Activated T-helper 1 cell treated with anti-CD3 and anti-CD28 coated beads, Interleukin-12 subunit alpha, Interleukin-12 subunit beta, Interleukin-2, Interleukin-4 antibody, amounts not matched to agents 30 ng/mL and 10 ng/mL and 1 ng/mL, durations not matched to agents 14 hours and 24 hours and 36 hours (primary cell): ENCODE measurements around the gene SLC9A5. TPM values are rescaled to one million over a fixed set of nuclear protein-coding genes. Genes with fewer than 3 reads are reported as not detected.

Source experiments
- DNase-seq: peaks from one replicate; pipeline ENCODE4 v3.0.0; 2021; ENCODE audit warnings: low spot score
- H3K27ac Mint-ChIP-seq: one replicate; pipeline ENCODE4 v1.8.0; 2021; ENCODE audit warnings: mild to moderate bottlenecking, mixed read lengths
- H3K27me3 Mint-ChIP-seq: one replicate; pipeline ENCODE4 v1.8.0; 2022; ENCODE audit warnings: mild to moderate bottlenecking, moderate library complexity, mixed read lengths; ENCODE audit not compliant: insufficient read depth
- H3K36me3 Mint-ChIP-seq: one replicate; pipeline ENCODE4 v1.8.0; 2021; ENCODE audit warnings: low read depth, mixed read lengths
- H3K4me1 Mint-ChIP-seq: one replicate; pipeline ENCODE4 v1.8.0; 2021; ENCODE audit warnings: low read depth, mixed read lengths
- H3K4me3 Mint-ChIP-seq: one replicate; pipeline ENCODE4 v1.8.0; 2021; ENCODE audit warnings: mild to moderate bottlenecking, moderate library complexity, mixed read lengths
- H3K9me3 Mint-ChIP-seq: one replicate; pipeline ENCODE4 v1.8.0; 2021; ENCODE audit warnings: mixed read lengths
- intact Hi-C: fragments of 100-400 bp; cut with micrococcal nuclease; formaldehyde crosslinking; loops from one replicate; pipeline ENCODE4 v1.15.1; 2024
- total RNA-seq: library from RNA; stranded (reverse); gene quantifications from 2 replicates; pipeline ENCODE4 v1.2.3, GENCODE V29; 2022

SLC9A5 gene
- 5.1 TPM in 2 replicates for total RNA-seq

- Mint-ChIP-seq H3K4me1 (peaks cover 44% of the 10 kb centered on the region), H3K9me3 (no peaks in the 10 kb centered on the region), H3K36me3 (no peaks in the 10 kb centered on the region), H3K27ac (peak within 1 kb of the TSS; percentile 87), H3K27me3 (peaks cover 6% of the 10 kb centered on the region), H3K4me3 (peak within 1 kb of the TSS; percentile 85)
- peak; percentile 40 for DNase-seq
- intact Hi-C loops: loop anchor here (1.0 to 10.0 kb wide), 5 partner anchors 221 to 1076 kb away; partner anchors contain the start of genes CBFB, CTCF and NFATC3
These were observed at the start of gene SLC9A5 for GRCh38 chr16:67248401-67249177. Gene SLC9A5, plus strand, starts transcription at chr16:67248979. Its CDS starts 36 bp downstream, at chr16:67249015.

DNA sequence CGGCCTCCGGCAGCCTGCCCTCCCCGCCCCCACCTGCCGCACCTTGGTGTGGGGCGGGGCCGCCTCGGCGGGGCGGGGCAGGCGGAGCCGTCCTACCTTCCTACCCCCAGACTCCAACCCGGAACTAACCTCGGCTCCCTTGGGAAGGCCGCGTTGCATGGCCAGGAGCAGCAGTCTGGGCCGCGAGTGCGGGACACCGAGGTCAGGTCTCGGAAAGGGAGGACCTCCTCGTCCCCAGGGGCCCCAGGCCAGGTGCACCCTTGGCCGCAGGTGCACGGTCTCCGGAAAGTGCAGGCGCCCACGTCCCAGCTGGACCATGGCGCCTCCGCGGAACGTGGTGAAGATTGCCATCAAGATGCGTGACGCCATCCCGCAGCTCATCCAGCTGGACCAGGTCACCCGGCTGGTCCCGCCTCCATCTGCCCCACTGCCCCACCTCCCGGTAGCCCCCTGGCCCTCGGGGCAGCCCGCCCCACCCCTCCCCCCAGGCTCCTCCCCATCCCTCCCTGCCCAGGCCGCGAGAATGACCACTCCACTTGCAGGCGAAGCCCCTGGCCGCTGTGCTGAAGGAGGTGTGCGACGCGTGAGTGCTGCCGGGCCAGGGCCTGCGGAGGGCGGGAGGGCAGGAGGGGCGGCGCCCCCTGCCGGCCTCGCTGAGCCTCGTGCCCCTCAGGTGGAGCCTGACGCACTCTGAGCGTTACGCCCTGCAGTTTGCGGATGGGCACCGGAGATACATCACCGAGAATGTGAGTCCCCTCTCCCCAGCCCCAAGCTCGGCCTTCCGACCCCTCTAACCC lies 49.6 kb upstream of the SLC9A5 start, which contains the start of gene ELMO3:
Gene ELMO3 (plus strand): TSS at position 121 of the 797 bp plus-strand sequence. CDS start 196 bp downstream, at position 317.
- no peak for DNase-seq
- Mint-ChIP-seq H3K4me1 (peaks cover 22% of the 10 kb centered on the region), H3K4me3 (no peak within 1 kb of the TSS), H3K36me3 (peaks cover 35% of the 10 kb centered on the region), H3K27ac (no peak within 1 kb of the TSS), H3K27me3 (no peaks in the 10 kb centered on the region), H3K9me3 (no peaks in the 10 kb centered on the region)
- intact Hi-C loops: no loop called here

DNA sequence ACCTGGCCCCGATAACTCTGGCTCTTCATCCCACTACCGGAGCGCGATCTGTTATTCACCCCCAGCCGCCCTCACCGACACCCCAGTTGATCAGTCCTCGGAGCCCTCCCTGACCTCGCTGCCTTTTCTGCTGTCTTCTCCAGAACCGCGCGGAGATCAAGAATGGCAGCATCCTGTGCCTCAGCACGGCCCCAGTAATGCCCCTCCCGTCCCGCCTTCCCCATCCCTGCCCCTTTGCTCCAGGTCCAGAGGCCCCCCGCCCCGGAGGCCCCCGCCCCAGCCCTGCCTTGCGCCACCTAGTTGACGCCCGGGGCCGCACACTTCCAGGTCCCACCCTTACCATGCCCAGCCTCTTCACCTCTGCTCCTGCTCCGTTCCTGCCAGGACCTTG lies 49.0 kb upstream of the SLC9A5 start:
- Mint-ChIP-seq H3K9me3 (no peaks in the 10 kb centered on the region), H3K4me3 (no peak overlapping the region), H3K27me3 (no peaks in the 10 kb centered on the region), H3K4me1 (peaks cover 18% of the 10 kb centered on the region), H3K36me3 (peaks cover 31% of the 10 kb centered on the region), H3K27ac (no peak overlapping the region)
- DNase-seq: no peak
- intact Hi-C loops: no loop called here

- peaks cover 15% of the 10 kb centered on the region for H3K4me1 Mint-ChIP-seq
- intact Hi-C loops: no loop called here
- H3K36me3 Mint-ChIP-seq: peaks cover 25% of the 10 kb centered on the region
- no peak for DNase-seq
- no peak overlapping the region for H3K27ac Mint-ChIP-seq
- no peaks in the 10 kb centered on the region for H3K27me3 Mint-ChIP-seq
- no peak overlapping the region for H3K4me3 Mint-ChIP-seq
- H3K9me3 Mint-ChIP-seq: no peaks in the 10 kb centered on the region
These were observed 48.3 kb upstream of the SLC9A5 start for GRCh38 chr16:67200491-67200890.

DNA sequence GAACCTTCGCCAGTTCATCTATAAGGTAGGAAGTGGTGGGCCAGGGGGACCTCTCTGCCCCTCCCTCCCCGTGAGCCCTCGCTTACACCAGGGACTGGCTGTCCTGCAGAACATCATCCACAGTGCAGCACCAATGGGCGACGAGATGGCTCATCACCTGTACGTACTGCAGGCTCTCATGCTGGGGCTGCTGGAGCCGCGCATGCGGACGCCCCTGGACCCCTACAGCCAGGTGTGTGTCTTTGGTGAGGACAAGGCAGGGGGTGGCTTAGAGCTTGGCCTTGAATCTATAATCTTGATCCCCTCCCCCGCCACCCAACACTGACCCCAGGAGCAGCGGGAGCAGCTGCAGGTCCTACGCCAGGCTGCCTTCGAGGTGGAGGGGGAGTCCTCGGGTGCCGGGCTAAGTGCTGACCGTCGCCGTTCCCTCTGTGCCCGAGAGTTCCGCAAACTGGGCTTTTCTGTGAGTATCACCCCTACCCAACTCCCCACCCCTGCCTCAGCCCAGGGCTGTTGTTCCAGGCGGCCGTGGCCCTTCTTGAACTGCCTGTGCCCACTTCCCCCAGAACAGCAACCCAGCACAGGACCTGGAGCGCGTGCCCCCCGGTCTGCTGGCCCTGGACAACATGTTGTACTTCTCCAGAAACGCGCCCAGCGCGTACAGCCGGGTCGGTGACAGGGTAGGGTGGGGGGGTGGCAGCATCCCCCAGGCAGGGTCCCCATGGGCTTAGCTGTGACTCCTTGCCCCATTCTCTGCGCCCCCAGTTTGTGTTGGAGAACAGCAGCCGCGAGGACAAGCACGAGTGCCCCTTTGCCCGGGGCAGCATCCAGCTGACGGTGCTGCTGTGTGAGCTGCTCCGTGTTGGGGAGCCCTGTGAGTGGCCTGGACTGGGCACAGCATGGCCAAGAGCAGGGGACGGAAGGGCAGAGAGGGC lies 47.1 kb upstream of the SLC9A5 start:
- Mint-ChIP-seq H3K4me3 (no peak overlapping the region), H3K36me3 (peaks cover 20% of the 10 kb centered on the region), H3K9me3 (no peaks in the 10 kb centered on the region), H3K27me3 (no peaks in the 10 kb centered on the region), H3K4me1 (peaks cover 3% of the 10 kb centered on the region), H3K27ac (no peak overlapping the region)
- DNase-seq: no peak
- intact Hi-C loops: no loop called here

DNA sequence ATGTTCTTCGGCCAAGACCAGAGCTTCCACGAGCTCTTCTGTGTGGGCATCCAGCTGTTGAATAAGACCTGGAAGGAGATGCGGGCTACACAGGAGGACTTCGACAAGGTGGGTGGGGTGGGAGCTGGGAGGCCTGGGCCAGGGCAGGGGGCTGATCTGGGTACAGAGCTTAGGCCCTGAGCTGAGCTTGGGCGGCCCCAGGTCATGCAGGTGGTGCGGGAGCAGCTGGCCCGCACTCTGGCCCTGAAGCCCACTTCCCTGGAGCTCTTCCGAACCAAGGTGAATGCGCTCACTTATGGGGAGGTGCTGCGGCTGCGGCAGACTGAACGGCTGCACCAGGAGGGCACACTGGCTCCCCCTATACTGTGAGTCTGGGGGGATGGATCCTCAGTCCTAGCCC lies 46.4 kb upstream of the SLC9A5 start:
- no peak for DNase-seq
- Mint-ChIP-seq H3K27me3 (no peaks in the 10 kb centered on the region), H3K27ac (no peak overlapping the region), H3K4me1 (no peaks in the 10 kb centered on the region), H3K36me3 (peaks cover 16% of the 10 kb centered on the region), H3K4me3 (no peak overlapping the region), H3K9me3 (no peaks in the 10 kb centered on the region)
- intact Hi-C loops: no loop called here

DNA sequence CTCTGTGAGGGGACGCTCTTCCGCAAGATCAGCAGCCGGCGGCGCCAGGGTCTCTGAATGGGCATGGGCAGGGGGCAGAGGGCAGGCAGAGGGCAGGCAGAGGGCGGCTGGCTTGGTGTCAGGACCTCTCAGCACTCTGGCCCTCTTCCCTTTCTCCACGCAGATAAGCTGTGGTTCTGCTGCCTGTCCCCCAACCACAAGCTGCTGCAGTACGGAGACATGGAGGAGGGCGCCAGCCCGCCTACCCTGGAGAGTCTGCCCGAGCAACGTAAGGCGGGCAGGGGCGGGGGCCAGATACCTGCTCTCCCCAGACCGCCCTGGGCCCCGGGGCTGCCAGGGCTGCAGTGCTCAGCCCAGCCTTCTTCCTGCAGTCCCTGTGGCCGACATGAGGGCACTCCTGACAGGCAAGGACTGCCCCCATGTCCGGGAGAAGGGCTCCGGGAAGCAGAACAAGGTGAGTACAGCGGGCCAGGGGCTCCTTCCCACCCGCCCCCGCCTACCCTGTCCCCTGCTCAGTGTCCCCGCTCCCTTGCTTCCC lies 45.8 kb upstream of the SLC9A5 start:
- H3K9me3 Mint-ChIP-seq: no peaks in the 10 kb centered on the region
- no peaks in the 10 kb centered on the region for H3K4me1 Mint-ChIP-seq
- no peaks in the 10 kb centered on the region for H3K27me3 Mint-ChIP-seq
- no peak overlapping the region for H3K4me3 Mint-ChIP-seq
- H3K36me3 Mint-ChIP-seq: peaks cover 16% of the 10 kb centered on the region
- intact Hi-C loops: no loop called here
- no peak overlapping the region for H3K27ac Mint-ChIP-seq
- DNase-seq: no peak

DNA sequence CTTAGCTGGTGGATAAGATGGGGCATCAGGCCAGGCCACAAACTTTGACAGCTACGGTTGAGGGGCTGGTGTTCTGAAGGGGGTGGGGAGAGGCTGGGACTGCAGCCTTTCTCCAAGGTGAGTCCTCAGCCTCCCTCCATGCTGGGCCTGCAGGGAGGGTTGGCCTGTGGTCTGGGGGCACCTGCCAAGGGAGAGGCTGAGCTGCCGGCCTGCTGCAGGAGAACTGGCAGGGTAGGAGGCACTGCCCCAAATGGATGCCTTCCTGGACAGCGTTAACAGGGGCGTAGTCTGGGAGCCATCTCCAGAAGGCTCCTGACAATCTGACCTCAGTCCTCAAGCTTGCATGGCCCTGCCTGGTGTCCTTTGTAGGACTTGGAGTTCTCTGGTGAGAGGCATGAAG lies 44.7 kb upstream of the SLC9A5 start:
- DNase-seq: no peak
- peaks cover 14% of the 10 kb centered on the region for H3K36me3 Mint-ChIP-seq
- H3K4me1 Mint-ChIP-seq: no peaks in the 10 kb centered on the region
- no peaks in the 10 kb centered on the region for H3K27me3 Mint-ChIP-seq
- intact Hi-C loops: no loop called here
- no peak overlapping the region for H3K27ac Mint-ChIP-seq
- no peaks in the 10 kb centered on the region for H3K9me3 Mint-ChIP-seq
- H3K4me3 Mint-ChIP-seq: no peak overlapping the region

DNA sequence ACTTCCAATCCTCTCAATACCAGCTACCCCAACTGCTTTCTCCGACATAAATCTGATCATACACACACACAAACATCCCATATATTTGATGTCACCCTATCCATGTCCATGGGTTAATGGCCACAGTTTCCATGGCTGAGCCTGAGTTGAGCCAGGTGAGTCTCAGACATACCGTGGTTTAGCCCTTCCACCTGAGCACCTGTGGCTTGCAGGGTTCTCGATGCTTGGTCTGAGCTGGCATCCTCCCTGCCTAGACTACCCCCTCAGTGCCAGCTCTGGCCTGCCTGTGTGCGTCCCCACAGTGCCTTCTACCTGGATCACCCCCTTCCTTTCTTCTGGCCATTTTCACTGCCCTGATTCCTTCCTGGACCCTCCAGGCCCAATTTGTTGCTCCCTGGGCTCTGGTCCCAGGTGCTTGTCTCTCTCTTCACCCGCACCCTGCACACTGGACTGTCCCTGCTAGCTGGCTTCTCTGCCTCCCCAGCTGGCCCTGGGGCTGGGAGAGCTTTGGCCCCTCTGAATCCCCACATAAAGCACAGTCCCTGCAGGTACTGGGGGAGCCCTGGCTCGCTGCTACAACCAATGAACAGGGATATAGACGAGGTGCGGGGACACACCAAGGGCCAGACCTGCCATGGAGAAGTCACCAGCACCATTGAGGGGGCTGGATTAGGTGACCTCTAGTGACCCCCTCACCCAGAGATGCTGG lies 42.5 kb upstream of the SLC9A5 start:
- no peaks in the 10 kb centered on the region for H3K4me1 Mint-ChIP-seq
- intact Hi-C loops: no loop called here
- H3K27ac Mint-ChIP-seq: no peak overlapping the region
- H3K4me3 Mint-ChIP-seq: no peak overlapping the region
- H3K27me3 Mint-ChIP-seq: no peaks in the 10 kb centered on the region
- no peak for DNase-seq
- H3K9me3 Mint-ChIP-seq: no peaks in the 10 kb centered on the region
- H3K36me3 Mint-ChIP-seq: peaks cover 6% of the 10 kb centered on the region

- H3K9me3 Mint-ChIP-seq: no peaks in the 10 kb centered on the region
- H3K36me3 Mint-ChIP-seq: peaks cover 6% of the 10 kb centered on the region
- no peaks in the 10 kb centered on the region for H3K27me3 Mint-ChIP-seq
- no peak overlapping the region for H3K4me3 Mint-ChIP-seq
- intact Hi-C loops: no loop called here
- no peak overlapping the region for H3K27ac Mint-ChIP-seq
- no peak for DNase-seq
- no peaks in the 10 kb centered on the region for H3K4me1 Mint-ChIP-seq
These were observed 41.9 kb upstream of the SLC9A5 start for GRCh38 chr16:67206838-67207248.

GRCh38 chr16:67207249-67208091 lies 41.3 kb upstream of the SLC9A5 start:
- intact Hi-C loops: no loop called here
- Mint-ChIP-seq H3K27ac (no peak overlapping the region), H3K36me3 (peaks cover 6% of the 10 kb centered on the region), H3K27me3 (no peaks in the 10 kb centered on the region), H3K4me1 (no peaks in the 10 kb centered on the region), H3K4me3 (no peak overlapping the region), H3K9me3 (no peaks in the 10 kb centered on the region)
- no peak for DNase-seq
